ENCODE measurements around the gene DTNBP1. TPM values are rescaled to one million over a fixed set of nuclear protein-coding genes. Genes with fewer than 3 reads are reported as not detected.

DTNBP1 gene
- total and polyA plus RNA-seq, 4 donors, result 3.1 to 6.0 (median 4.3) TPM

- DNase-seq (ENCODE audit: low spot score), result no peak
- H3K27ac ChIP-seq (ENCODE audit: low read depth in 1 of 2, low read length in 2 of 2), result no peak overlapping the region
- peaks cover 0 to 14% (median 8%) of the 10 kb centered on the region in 4 donors for H3K4me1 ChIP-seq (ENCODE audit: control insufficient read depth in 4 of 4, insufficient read depth in 4 of 4, low read length in 3 of 4)
- WGBS, result 96% methylated on average over 6 of the region's 6 CpGs
- H3K9ac ChIP-seq (ENCODE audit: low read depth in 1 of 2, low read length in 2 of 2), result no peak overlapping the region
- H3K4me3 ChIP-seq (ENCODE audit: low read depth in 1 of 3, low read length in 3 of 3), result no peak overlapping the region
- no peak for TF ChIP-seq RXRA (IDR thresholded peaks at IDR 0.05)
- no peak for TF ChIP-seq FOXA1 (IDR thresholded peaks at IDR 0.05)
- no peak for TF ChIP-seq YY1 (IDR thresholded peaks at IDR 0.05)
- TF ChIP-seq ATF3 (IDR thresholded peaks at IDR 0.05), result no peak
- no peak for TF ChIP-seq TAF1 (conservative IDR thresholded peaks at IDR 0.05)
- TF ChIP-seq RAD21 (IDR thresholded peaks at IDR 0.05), result no peak
- TF ChIP-seq JUND (IDR thresholded peaks at IDR 0.05), result no peak
- TF ChIP-seq NR2F2 (IDR thresholded peaks at IDR 0.05), result no peak
- no peak for TF ChIP-seq EGR1 (IDR thresholded peaks at IDR 0.05; ENCODE audit: low read depth in 2 of 2)
- no peak for TF ChIP-seq HNF4G (IDR thresholded peaks at IDR 0.05)
- TF ChIP-seq MAX (IDR thresholded peaks at IDR 0.05), result no peak
- no peak for TF ChIP-seq ZBTB33 (IDR thresholded peaks at IDR 0.05)
- TF ChIP-seq REST (IDR thresholded peaks at IDR 0.05), result no peak
- peaks cover 1 to 29% (median 6%) of the 10 kb centered on the region in 4 donors for H3K36me3 ChIP-seq (ENCODE audit: control insufficient read depth in 4 of 4, insufficient read depth in 3 of 4, low read depth in 1 of 4, low read length in 3 of 4)
- H3K27me3 ChIP-seq (ENCODE audit: control insufficient read depth in 4 of 4, insufficient read depth in 4 of 4, low read length in 3 of 4), result no peaks in the 10 kb centered on the region
- no peaks in the 10 kb centered on the region for H3K9me3 ChIP-seq (ENCODE audit: control insufficient read depth in 4 of 4, low read length in 3 of 4)
Observed at GRCh38 chr6:15515226-15515625, 147.6 kb downstream of the DTNBP1 start.

GRCh38 chr6:15513801-15514711 lies 148.8 kb downstream of the DTNBP1 start:
- 94% methylated on average over 21 of the region's 21 CpGs for WGBS
- H3K9me3 ChIP-seq (ENCODE audit: control insufficient read depth in 4 of 4, low read length in 3 of 4), result no peaks in the 10 kb centered on the region
- H3K4me3 ChIP-seq (ENCODE audit: low read depth in 1 of 3, low read length in 3 of 3), result no peak overlapping the region
- no peak overlapping the region for H3K27ac ChIP-seq (ENCODE audit: low read depth in 1 of 2, low read length in 2 of 2)
- DNase-seq (ENCODE audit: low spot score), result no peak
- peaks cover 0 to 14% (median 8%) of the 10 kb centered on the region in 4 donors for H3K4me1 ChIP-seq (ENCODE audit: control insufficient read depth in 4 of 4, insufficient read depth in 4 of 4, low read length in 3 of 4)
- H3K36me3 ChIP-seq (ENCODE audit: control insufficient read depth in 4 of 4, insufficient read depth in 3 of 4, low read depth in 1 of 4, low read length in 3 of 4), result peaks cover 1 to 26% (median 5%) of the 10 kb centered on the region in 4 donors
- H3K9ac ChIP-seq (ENCODE audit: low read depth in 1 of 2, low read length in 2 of 2), result no peak overlapping the region
- no peaks in the 10 kb centered on the region for H3K27me3 ChIP-seq (ENCODE audit: control insufficient read depth in 4 of 4, insufficient read depth in 4 of 4, low read length in 3 of 4)
- TF ChIP-seq ATF3 (IDR thresholded peaks at IDR 0.05) (no peak), REST (IDR thresholded peaks at IDR 0.05) (no peak), HNF4G (IDR thresholded peaks at IDR 0.05) (no peak), MAX (IDR thresholded peaks at IDR 0.05) (no peak), RXRA (IDR thresholded peaks at IDR 0.05) (no peak), NR2F2 (IDR thresholded peaks at IDR 0.05) (no peak), JUND (IDR thresholded peaks at IDR 0.05) (no peak), FOXA1 (IDR thresholded peaks at IDR 0.05) (no peak), CTCF (IDR thresholded peaks at IDR 0.05; ENCODE audit: low read depth, low read length, missing input control) (no peak), GABPA (IDR thresholded peaks at IDR 0.05 in 1 of 2, conservative IDR thresholded peaks at IDR 0.05 in 1 of 2) (no peak)

Measured in liver (tissue), 9 donors.